Fibroblast of lung (primary cell): Measurements from ENCODE around the gene DEPDC7. TPM values are rescaled to one million over a fixed set of nuclear protein-coding genes. Genes with fewer than 3 reads are reported as not detected.

Experiments
- DNase-seq, 2 donors: peaks; one replicate each; pipeline versions ENCODE4 v3.0.0 to v3.0.0-alpha.2; 2010; ENCODE audit warnings: low read depth in 2 of 2
- H2AFZ ChIP-seq: 2 replicates; pipeline ENCODE4 v1.5.1; 2012; ENCODE audit warnings: low read length, control low read depth, inconsistent platforms
- H3K27ac ChIP-seq: 2 replicates; pipeline ENCODE4 v1.5.1; 2011; ENCODE audit warnings: low read length, control low read depth; ENCODE audit not compliant: insufficient read depth
- H3K27me3 ChIP-seq: 2 replicates; pipeline ENCODE4 v1.5.1; 2011; ENCODE audit warnings: mild to moderate bottlenecking, low read length; ENCODE audit not compliant: control insufficient read depth, insufficient read depth
- H3K36me3 ChIP-seq: 2 replicates; pipeline ENCODE4 v1.5.1; 2011; ENCODE audit warnings: low read length; ENCODE audit not compliant: control insufficient read depth, insufficient read depth
- H3K4me1 ChIP-seq: 2 replicates; pipeline ENCODE4 v1.5.1; 2011; ENCODE audit warnings: low read length; ENCODE audit not compliant: control insufficient read depth, insufficient read depth; ENCODE audit errors: extremely low read depth
- H3K4me2 ChIP-seq: 2 replicates; pipeline ENCODE4 v1.5.1; 2011; ENCODE audit warnings: low read length, control low read depth; ENCODE audit not compliant: insufficient read depth; ENCODE audit errors: extremely low read depth
- H3K4me3 ChIP-seq, 4 experiments: fragments of 200-600 bp in 1 of 4; sonication (generic) in 1 of 4; replicated peaks in 1 of 4; 2 replicates each; pipeline ENCODE4 v1.5.1; 2011 to 2016; ENCODE audit warnings: low read length in 4 of 4, low read depth in 3 of 4, mild to moderate bottlenecking in 3 of 4, control low read depth in 2 of 4, inconsistent platforms in 1 of 4, mixed read lengths in 1 of 4; ENCODE audit not compliant: insufficient read depth in 1 of 4; ENCODE audit errors: control extremely low read depth in 1 of 4
- H3K79me2 ChIP-seq: 2 replicates; pipeline ENCODE4 v1.5.1; 2012; ENCODE audit warnings: mild to moderate bottlenecking, low read length, inconsistent platforms; ENCODE audit not compliant: control insufficient read depth, insufficient read depth
- H3K9ac ChIP-seq: 2 replicates; pipeline ENCODE4 v1.5.1; 2011; ENCODE audit warnings: mild to moderate bottlenecking, low read length, control low read depth; ENCODE audit not compliant: insufficient read depth
- H3K9me3 ChIP-seq: 2 replicates; pipeline ENCODE4 v1.5.1; 2012; ENCODE audit warnings: low read depth, low read length; ENCODE audit not compliant: control insufficient read depth, insufficient read depth
- H4K20me1 ChIP-seq: 2 replicates; pipeline ENCODE4 v1.5.1; 2011; ENCODE audit warnings: low read length; ENCODE audit not compliant: control insufficient read depth, insufficient read depth; ENCODE audit errors: extremely low read depth
- EZH2 ChIP-seq: IDR thresholded peaks from 2 replicates; pipeline ENCODE4 v1.5.1; 2012; ENCODE audit warnings: low read length, control low read depth, mild to moderate bottlenecking; ENCODE audit errors: missing control alignments
- polyA plus RNA-seq, 2 donors: library from polyadenylated mRNA; depleted of rRNA in 1 of 2; stranded (reverse) in 1 of 2; unstranded in 1 of 2; fragments of >200 nt; gene quantifications; 2 replicates each; pipeline ENCODE4 v1.2.1, GENCODE V29; 2011 to 2012; ENCODE audit warnings: missing spikeins in 1 of 2
- total RNA-seq: library from RNA; depleted of rRNA; stranded (reverse); fragments of >200 nt; gene quantifications from 2 replicates; pipeline ENCODE4 v1.2.1, GENCODE V29; 2014
- TF ChIP-seq, protein P1 (sequence below), 2 donors: IDR thresholded peaks in 1 of 2; conservative IDR thresholded peaks in 1 of 2; 1 replicate in 1 of 2; 2 replicates in 1 of 2; pipeline ENCODE4 v1.5.1; 2011 to 2012; ENCODE audit warnings: low read length in 2 of 2, control low read depth in 1 of 2, inconsistent platforms in 1 of 2, low read depth in 1 of 2, mild to moderate bottlenecking in 1 of 2

DEPDC7 gene
- total and polyA plus RNA-seq, 2 donors (not counting 1 experiment from before 2014, with no cell fraction given), result 6.7 to 8.4 TPM

DNA sequence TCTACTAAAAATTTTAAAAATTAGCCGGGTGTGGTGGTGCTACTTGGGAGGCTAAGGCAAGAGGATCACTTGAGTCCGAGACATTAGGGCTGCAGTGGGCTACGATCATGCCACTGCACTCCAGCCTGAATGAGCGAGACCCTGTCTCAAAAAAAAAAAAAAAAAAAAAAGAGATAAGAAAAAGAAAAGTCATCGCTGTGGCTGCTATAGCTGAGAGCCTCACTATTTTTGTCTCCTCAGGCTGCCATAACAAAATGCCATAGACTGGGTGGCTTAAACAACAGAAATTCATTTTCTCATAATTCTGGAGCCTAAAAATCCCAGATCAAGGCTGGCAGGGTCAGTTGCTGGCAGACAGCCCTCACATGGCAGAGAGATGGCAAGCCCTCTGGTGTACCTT is 30.1 kb upstream of the DEPDC7 start:
- no peak overlapping the region for H2AFZ ChIP-seq
- no peaks in the 10 kb centered on the region for H3K4me1 ChIP-seq
- TF ChIP-seq EZH2, result no peak
- TF ChIP-seq, protein P1, sequence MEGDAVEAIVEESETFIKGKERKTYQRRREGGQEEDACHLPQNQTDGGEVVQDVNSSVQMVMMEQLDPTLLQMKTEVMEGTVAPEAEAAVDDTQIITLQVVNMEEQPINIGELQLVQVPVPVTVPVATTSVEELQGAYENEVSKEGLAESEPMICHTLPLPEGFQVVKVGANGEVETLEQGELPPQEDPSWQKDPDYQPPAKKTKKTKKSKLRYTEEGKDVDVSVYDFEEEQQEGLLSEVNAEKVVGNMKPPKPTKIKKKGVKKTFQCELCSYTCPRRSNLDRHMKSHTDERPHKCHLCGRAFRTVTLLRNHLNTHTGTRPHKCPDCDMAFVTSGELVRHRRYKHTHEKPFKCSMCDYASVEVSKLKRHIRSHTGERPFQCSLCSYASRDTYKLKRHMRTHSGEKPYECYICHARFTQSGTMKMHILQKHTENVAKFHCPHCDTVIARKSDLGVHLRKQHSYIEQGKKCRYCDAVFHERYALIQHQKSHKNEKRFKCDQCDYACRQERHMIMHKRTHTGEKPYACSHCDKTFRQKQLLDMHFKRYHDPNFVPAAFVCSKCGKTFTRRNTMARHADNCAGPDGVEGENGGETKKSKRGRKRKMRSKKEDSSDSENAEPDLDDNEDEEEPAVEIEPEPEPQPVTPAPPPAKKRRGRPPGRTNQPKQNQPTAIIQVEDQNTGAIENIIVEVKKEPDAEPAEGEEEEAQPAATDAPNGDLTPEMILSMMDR (conservative IDR thresholded peaks at IDR 0.05 in 1 of 2, IDR thresholded peaks at IDR 0.05 in 1 of 2; ENCODE audit: low read depth in 1 of 2, low read length in 2 of 2), result no peak
- no peak for DNase-seq
- H3K4me2 ChIP-seq, result no peak overlapping the region
- H3K4me3 ChIP-seq, result no peak overlapping the region
- no peak overlapping the region for H3K27ac ChIP-seq
- no peak overlapping the region for H3K9ac ChIP-seq
- no peaks in the 10 kb centered on the region for H3K79me2 ChIP-seq
- H3K27me3 ChIP-seq, result no peaks in the 10 kb centered on the region
- no peaks in the 10 kb centered on the region for H3K9me3 ChIP-seq
- H4K20me1 ChIP-seq, result no peaks in the 10 kb centered on the region
- no peaks in the 10 kb centered on the region for H3K36me3 ChIP-seq

DNA sequence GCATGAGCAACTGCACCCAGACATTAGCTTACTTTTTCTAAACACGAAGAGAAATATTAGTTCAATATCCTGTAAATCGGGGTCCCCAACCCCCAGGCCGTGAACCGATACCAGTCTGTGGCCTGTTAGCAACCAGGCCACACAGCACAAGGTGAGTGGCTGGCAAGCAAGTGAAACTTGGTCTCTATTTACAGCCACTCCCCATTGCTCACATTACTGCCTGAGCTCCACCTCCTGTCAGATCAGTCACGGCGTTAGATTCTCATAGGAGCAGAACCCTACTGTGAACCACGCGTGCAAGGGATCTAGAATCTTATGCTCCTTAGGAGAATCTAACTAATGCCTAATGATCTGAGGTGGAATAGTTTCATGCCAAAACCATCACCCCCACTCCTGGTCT is 27.8 kb upstream of the DEPDC7 start:
- Histone ChIP-seq H3K27ac (no peak overlapping the region), H3K4me3 (no peak overlapping the region), H2AFZ (no peak overlapping the region), H3K9ac (no peak overlapping the region), H3K27me3 (no peaks in the 10 kb centered on the region), H3K4me2 (no peak overlapping the region), H3K36me3 (no peaks in the 10 kb centered on the region), H3K79me2 (no peaks in the 10 kb centered on the region), H3K4me1 (no peaks in the 10 kb centered on the region), H4K20me1 (no peaks in the 10 kb centered on the region), H3K9me3 (no peaks in the 10 kb centered on the region)
- no peak for DNase-seq
- TF ChIP-seq EZH2, result no peak
- TF ChIP-seq, protein P1 (conservative IDR thresholded peaks at IDR 0.05 in 1 of 2, IDR thresholded peaks at IDR 0.05 in 1 of 2; ENCODE audit: low read depth in 1 of 2, low read length in 2 of 2), result no peak

DNA sequence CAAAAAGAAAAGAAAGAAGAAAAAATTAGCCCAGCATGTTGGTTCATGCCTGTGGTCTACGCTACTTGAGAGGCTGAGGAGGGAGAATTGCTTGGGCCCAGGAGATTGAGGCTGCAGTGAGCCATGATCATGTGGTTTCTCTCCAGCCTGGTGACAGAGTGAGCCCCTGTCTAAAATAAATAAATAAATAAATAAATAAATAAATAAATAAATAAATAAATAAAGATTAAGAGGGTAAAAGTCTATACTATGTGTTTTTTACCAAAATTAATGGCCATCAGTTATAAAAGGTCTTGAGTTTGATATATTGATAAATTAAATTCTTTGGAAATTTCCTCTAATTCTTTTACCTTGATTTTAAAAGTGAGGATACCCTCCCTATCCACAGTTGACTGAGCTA is 25.2 kb upstream of the DEPDC7 start:
- no peaks in the 10 kb centered on the region for H3K9me3 ChIP-seq
- TF ChIP-seq EZH2, result no peak
- TF ChIP-seq, protein P1 (conservative IDR thresholded peaks at IDR 0.05 in 1 of 2, IDR thresholded peaks at IDR 0.05 in 1 of 2; ENCODE audit: low read depth in 1 of 2, low read length in 2 of 2), result no peak

More for the DNA sequence above, 25.2 kb upstream of the DEPDC7 start:
- H3K27me3 ChIP-seq, result peaks cover 2% of the 10 kb centered on the region
- no peaks in the 10 kb centered on the region for H3K79me2 ChIP-seq
- H3K27ac ChIP-seq, result no peak overlapping the region
- no peak overlapping the region for H2AFZ ChIP-seq
- no peak overlapping the region for H3K9ac ChIP-seq
- H3K36me3 ChIP-seq, result no peaks in the 10 kb centered on the region
- no peaks in the 10 kb centered on the region for H3K4me1 ChIP-seq
- no peak overlapping the region for H3K4me2 ChIP-seq
- H3K4me3 ChIP-seq, result no peak overlapping the region
- DNase-seq, result no peak
- H4K20me1 ChIP-seq, result no peaks in the 10 kb centered on the region
